ENCODE results near the gene MAP3K7.

GRCh38 chr6:90479603-90479926 lies 107.3 kb downstream of the MAP3K7 start:
- TF ChIP-seq CTCF (IDR thresholded peaks at IDR 0.05; ENCODE audit: low read depth, low read length, missing input control): no peak
- TF ChIP-seq EGR1 (IDR thresholded peaks at IDR 0.05; ENCODE audit: low read depth in 2 of 2): no peak
- no peak for TF ChIP-seq RAD21 (IDR thresholded peaks at IDR 0.05)
- TF ChIP-seq FOXA1 (IDR thresholded peaks at IDR 0.05): no peak
- no peak for TF ChIP-seq REST (IDR thresholded peaks at IDR 0.05)
- TF ChIP-seq MAX (IDR thresholded peaks at IDR 0.05): no peak
- no peak for TF ChIP-seq SP1 (IDR thresholded peaks at IDR 0.05)
- TF ChIP-seq ZBTB33 (IDR thresholded peaks at IDR 0.05): no peak
- TF ChIP-seq TAF1 (conservative IDR thresholded peaks at IDR 0.05): no peak

All from liver (tissue), 3 donors.